ENCODE measurements around the gene ZNF487.

Gene ZNF487

DNA sequence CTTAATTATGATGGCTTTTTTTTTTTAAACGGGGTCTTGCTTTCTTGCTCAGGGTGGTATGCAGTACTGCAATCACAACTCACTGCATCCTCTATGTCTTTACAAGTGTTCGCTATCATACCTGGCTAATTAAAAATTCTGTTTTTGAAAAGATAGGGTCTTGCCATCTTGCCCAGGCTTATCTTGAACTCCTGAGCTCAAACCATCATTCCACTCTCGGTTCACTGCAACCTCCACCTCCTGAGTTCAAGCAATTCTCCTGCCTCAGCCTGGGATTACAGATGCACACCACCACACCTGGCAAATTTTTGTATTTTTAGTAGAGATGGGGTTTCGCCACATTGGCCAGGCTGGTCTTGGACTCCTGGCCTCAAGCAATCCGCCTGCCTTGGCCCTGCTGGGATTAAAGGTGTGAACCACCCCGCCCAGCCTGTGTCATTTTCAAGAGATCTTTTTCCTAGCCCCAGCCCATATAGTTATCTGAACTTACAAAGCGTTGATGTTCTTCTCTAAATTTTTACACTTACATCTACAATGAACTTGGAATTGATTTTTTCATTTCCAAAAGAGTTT lies 33.9 kb upstream of the ZNF487 start:
- H3K79me2 ChIP-seq (ENCODE audit: insufficient read depth, low read depth): peaks cover 99% of the 10 kb centered on the region
- H2AFZ ChIP-seq (ENCODE audit: low read depth): no peak overlapping the region
- 0 out of 2 replicates have a peak, but pooled peaks cover 5% of the 10 kb centered on the region for H3K36me3 ChIP-seq (ENCODE audit: insufficient read depth)
- H3K27me3 ChIP-seq (ENCODE audit: insufficient read depth, low read depth): no peaks in the 10 kb centered on the region
- H4K20me1 ChIP-seq (ENCODE audit: insufficient read depth): peaks cover 56% of the 10 kb centered on the region
- no peak overlapping the region for H3K4me3 ChIP-seq (IDR thresholded peaks at IDR 0.05; ENCODE audit: insufficient read depth, low read depth, low read length)
- no peak overlapping the region for H3K9ac ChIP-seq
- TF ChIP-seq, protein P1, sequence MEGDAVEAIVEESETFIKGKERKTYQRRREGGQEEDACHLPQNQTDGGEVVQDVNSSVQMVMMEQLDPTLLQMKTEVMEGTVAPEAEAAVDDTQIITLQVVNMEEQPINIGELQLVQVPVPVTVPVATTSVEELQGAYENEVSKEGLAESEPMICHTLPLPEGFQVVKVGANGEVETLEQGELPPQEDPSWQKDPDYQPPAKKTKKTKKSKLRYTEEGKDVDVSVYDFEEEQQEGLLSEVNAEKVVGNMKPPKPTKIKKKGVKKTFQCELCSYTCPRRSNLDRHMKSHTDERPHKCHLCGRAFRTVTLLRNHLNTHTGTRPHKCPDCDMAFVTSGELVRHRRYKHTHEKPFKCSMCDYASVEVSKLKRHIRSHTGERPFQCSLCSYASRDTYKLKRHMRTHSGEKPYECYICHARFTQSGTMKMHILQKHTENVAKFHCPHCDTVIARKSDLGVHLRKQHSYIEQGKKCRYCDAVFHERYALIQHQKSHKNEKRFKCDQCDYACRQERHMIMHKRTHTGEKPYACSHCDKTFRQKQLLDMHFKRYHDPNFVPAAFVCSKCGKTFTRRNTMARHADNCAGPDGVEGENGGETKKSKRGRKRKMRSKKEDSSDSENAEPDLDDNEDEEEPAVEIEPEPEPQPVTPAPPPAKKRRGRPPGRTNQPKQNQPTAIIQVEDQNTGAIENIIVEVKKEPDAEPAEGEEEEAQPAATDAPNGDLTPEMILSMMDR (conservative IDR thresholded peaks at IDR 0.05; ENCODE audit: low read depth, low read length): no peak
- H3K4me1 ChIP-seq (ENCODE audit: low read depth, poor library complexity, severe bottlenecking): peaks cover 43% of the 10 kb centered on the region
- no peak overlapping the region for H3K27ac ChIP-seq
- H3K4me2 ChIP-seq: peak overlapping the region; percentile 3; the same call in 1 of the 2 replicates

DNA sequence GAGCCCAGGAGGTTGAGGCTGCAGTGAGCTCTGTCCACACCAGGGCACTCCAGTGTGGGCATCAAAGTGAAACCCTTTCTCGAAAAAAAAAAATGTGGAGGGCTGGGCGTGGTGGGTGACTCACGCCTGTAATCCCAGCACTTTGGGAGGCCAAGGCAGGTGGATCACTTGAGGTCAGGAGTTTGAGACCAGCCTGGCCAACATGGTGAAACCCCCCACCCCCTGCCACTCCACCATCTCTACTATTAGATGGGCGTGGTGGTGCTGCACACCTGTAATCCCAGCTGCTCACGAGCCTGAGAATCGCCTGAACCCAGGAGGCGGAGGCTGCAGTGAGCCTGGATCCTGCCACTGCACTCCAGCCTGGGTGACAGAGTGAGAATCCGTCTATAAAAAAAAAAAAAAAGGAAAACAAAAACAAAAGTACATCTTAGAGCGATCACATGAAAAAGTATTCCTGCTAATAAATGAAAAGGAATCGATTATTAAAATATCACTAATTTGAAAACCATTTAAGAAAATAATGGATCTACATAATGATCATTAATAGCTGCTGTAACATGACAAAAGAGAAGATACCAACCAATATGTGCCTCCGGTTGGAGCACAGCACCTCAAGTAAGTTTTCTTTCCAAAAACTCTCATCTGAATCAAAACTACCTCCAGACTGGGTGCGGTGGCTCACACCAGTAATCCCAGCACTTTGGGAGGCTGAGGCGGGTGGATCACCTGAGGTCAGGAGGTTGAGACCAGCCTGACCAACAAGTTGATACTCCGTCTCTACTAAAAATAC lies 32.8 kb upstream of the ZNF487 start:
- TF ChIP-seq, protein P1 (conservative IDR thresholded peaks at IDR 0.05; ENCODE audit: low read depth, low read length): no peak
- peaks cover 39% of the 10 kb centered on the region for H3K4me1 ChIP-seq (ENCODE audit: low read depth, poor library complexity, severe bottlenecking)
- H3K27me3 ChIP-seq (ENCODE audit: insufficient read depth, low read depth): no peaks in the 10 kb centered on the region
- no peak overlapping the region for H2AFZ ChIP-seq (ENCODE audit: low read depth)
- H3K4me3 ChIP-seq (IDR thresholded peaks at IDR 0.05; ENCODE audit: insufficient read depth, low read depth, low read length): no peak overlapping the region
- no peak overlapping the region for H3K27ac ChIP-seq
- no peak overlapping the region for H3K9ac ChIP-seq
- 0 out of 2 replicates have a peak, but pooled peaks cover 5% of the 10 kb centered on the region for H3K36me3 ChIP-seq (ENCODE audit: insufficient read depth)
- peaks cover 48% of the 10 kb centered on the region for H4K20me1 ChIP-seq (ENCODE audit: insufficient read depth)
- peaks cover 94% of the 10 kb centered on the region for H3K79me2 ChIP-seq (ENCODE audit: insufficient read depth, low read depth)
- peak overlapping the region; percentile 67 for H3K4me2 ChIP-seq

DNA sequence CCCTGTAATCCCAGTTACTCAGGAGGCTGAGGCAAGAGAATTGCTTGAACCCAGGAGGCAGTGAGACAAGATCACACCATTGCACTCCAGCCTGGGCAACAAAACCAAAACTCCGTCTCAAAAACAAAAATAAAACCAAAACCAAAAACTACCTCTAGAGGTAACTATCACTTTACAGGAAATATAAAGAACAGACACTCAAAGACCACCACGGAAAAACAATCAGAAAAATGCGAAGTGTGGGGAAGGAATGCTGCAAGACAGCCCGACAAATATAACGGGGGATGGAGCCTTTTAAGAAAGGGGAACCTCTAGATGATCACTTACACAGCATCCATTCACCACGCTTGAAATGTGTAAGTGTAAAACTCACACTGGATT lies 32.2 kb upstream of the ZNF487 start:
- Histone ChIP-seq H4K20me1 (ENCODE audit: insufficient read depth) (peaks cover 48% of the 10 kb centered on the region), H3K4me2 (peak overlapping the region; percentile 67), H3K4me1 (ENCODE audit: low read depth, poor library complexity, severe bottlenecking) (peaks cover 39% of the 10 kb centered on the region), H3K79me2 (ENCODE audit: insufficient read depth, low read depth) (peaks cover 88% of the 10 kb centered on the region), H3K27ac (no peak overlapping the region), H3K9ac (no peak overlapping the region), H3K36me3 (ENCODE audit: insufficient read depth) (0 out of 2 replicates have a peak, but pooled peaks cover 5% of the 10 kb centered on the region), H2AFZ (ENCODE audit: low read depth) (no peak overlapping the region), H3K27me3 (ENCODE audit: insufficient read depth, low read depth) (no peaks in the 10 kb centered on the region), H3K4me3 (IDR thresholded peaks at IDR 0.05; ENCODE audit: insufficient read depth, low read depth, low read length) (no peak overlapping the region)
- TF ChIP-seq, protein P1 (conservative IDR thresholded peaks at IDR 0.05; ENCODE audit: low read depth, low read length): no peak

DNA sequence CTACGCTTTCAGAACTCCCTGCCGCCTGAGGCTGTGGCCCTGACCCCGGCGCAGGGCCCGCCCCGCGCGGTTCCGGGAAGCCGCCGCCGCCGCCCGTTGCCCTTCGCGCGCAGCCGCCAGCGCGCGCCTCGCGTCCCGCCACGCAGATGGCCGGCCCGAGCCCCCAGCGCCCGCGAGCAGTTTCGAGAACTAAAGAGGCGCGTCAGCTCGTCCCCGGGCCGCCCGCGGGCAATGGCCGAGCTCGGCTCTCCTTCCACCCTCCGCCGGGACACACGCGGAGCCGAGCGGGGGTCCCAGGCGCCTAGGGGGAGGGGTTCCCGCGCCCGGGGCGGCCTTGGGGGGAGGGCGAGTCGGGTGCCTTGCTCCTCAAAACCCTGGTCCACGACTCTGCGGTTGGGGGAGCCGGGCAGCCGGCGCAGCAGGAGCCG lies 29.7 kb upstream of the ZNF487 start:
- TF ChIP-seq, protein P1 (conservative IDR thresholded peaks at IDR 0.05; ENCODE audit: low read depth, low read length): no peak
- H3K4me3 ChIP-seq (IDR thresholded peaks at IDR 0.05; ENCODE audit: insufficient read depth, low read depth, low read length): no peak overlapping the region
- H2AFZ ChIP-seq (ENCODE audit: low read depth): peak overlapping the region; percentile 16
- peak overlapping the region; percentile 100 for H3K27ac ChIP-seq
- peak overlapping the region; percentile 99 for H3K9ac ChIP-seq
- H3K79me2 ChIP-seq (ENCODE audit: insufficient read depth, low read depth): peaks cover 64% of the 10 kb centered on the region
- H4K20me1 ChIP-seq (ENCODE audit: insufficient read depth): peaks cover 28% of the 10 kb centered on the region
- no peaks in the 10 kb centered on the region for H3K27me3 ChIP-seq (ENCODE audit: insufficient read depth, low read depth)
- H3K36me3 ChIP-seq (ENCODE audit: insufficient read depth): 0 out of 2 replicates have a peak, but pooled peaks cover 4% of the 10 kb centered on the region
- peaks cover 32% of the 10 kb centered on the region for H3K4me1 ChIP-seq (ENCODE audit: low read depth, poor library complexity, severe bottlenecking)
- H3K4me2 ChIP-seq: peak overlapping the region; percentile 69
